ENCODE data around the gene MEGF11. TPM values are rescaled to one million over a fixed set of nuclear protein-coding genes. Genes with fewer than 3 reads are reported as not detected.

Gene MEGF11
- total RNA-seq, 6 experiments from 2014 or later: not detected

- Mint-ChIP-seq H3K4me3 (no peak overlapping the region), H3K9me3 (no peaks in the 10 kb centered on the region), H3K27ac (no peak overlapping the region), H3K36me3 (ENCODE audit: low read depth) (no peaks in the 10 kb centered on the region), H3K27me3 (ENCODE audit: insufficient read depth) (peaks cover 50% of the 10 kb centered on the region), H3K4me1 (ENCODE audit: low read depth) (no peaks in the 10 kb centered on the region)
- no peak for TF ChIP-seq CTCF (IDR thresholded peaks at IDR 0.05)
- no peak for DNase-seq
Measured at GRCh38 chr15:66114863-66115425, 138.6 kb downstream of the MEGF11 start.

DNA sequence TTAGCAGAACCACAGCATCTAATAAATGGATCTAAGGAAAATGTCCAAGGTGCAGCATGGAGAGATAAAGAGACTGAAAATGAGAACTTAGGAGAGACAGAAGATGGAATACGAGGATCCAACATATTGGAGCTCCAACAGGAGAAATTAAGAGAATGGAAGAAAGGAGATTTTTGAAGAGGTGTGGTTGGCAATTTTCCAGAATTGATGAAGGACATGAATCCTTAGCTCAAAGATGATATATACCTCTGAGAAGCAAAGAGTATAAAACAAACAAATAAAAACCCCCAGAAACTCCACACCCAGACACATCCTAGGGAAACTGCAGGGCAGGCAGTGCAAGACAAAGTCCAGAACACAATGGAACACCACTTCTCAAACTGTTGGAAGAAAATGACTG, 141.2 kb downstream of the MEGF11 start:
- no peak for TF ChIP-seq CTCF (IDR thresholded peaks at IDR 0.05)
- no peak overlapping the region for H3K27ac Mint-ChIP-seq
- no peaks in the 10 kb centered on the region for H3K4me1 Mint-ChIP-seq (ENCODE audit: low read depth)
- no peaks in the 10 kb centered on the region for H3K9me3 Mint-ChIP-seq
- H3K27me3 Mint-ChIP-seq (ENCODE audit: insufficient read depth): peaks cover 58% of the 10 kb centered on the region
- H3K36me3 Mint-ChIP-seq (ENCODE audit: low read depth): no peaks in the 10 kb centered on the region
- no peak for DNase-seq
- H3K4me3 Mint-ChIP-seq: no peak overlapping the region

DNA sequence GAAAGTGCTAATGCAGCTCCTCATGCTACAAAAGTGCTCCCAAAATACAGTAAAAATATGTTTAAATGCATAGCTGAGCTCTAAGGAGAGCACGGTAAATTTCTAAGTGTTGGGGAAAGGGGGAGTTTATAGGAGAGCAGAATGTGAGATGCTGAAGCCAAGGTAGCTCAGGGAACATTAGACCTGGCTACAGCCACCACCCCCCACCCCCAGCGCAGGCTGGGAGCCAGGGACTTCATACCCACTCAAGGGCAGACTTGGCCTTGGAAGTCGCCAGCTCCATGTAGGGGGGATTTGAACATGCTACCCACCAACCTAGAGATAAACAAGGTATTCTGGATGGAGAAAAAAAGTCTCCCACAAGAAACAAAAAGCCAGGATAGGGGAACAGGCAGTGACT, 142.2 kb downstream of the MEGF11 start:
- Mint-ChIP-seq H3K9me3 (no peaks in the 10 kb centered on the region), H3K4me1 (ENCODE audit: low read depth) (no peaks in the 10 kb centered on the region), H3K27me3 (ENCODE audit: insufficient read depth) (peaks cover 54% of the 10 kb centered on the region), H3K4me3 (no peak overlapping the region), H3K36me3 (ENCODE audit: low read depth) (no peaks in the 10 kb centered on the region), H3K27ac (no peak overlapping the region)
- DNase-seq: no peak
- TF ChIP-seq CTCF (IDR thresholded peaks at IDR 0.05): no peak

DNA sequence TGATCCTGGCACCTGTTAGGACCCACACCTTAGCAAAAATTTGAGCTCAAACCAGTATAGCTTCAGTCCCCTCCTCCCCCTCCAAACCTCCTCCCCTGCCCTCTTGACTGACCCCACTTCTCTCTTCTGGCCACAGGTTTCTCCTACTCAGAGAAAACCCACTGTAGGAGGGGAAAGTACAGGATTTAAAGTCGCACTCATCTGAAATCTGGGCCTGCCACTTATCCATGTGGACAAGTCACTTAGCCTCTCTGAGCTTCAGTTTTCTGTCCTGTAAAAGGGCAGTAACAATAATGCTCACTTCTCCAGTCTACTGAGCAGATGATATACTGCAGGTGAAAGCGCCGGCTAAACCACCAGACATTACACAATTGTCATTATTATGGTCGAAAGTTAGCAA, 142.7 kb downstream of the MEGF11 start:
- TF ChIP-seq CTCF (IDR thresholded peaks at IDR 0.05): no peak
- no peak for DNase-seq
- H3K27ac Mint-ChIP-seq: no peak overlapping the region
- peaks cover 53% of the 10 kb centered on the region for H3K27me3 Mint-ChIP-seq (ENCODE audit: insufficient read depth)
- H3K4me1 Mint-ChIP-seq (ENCODE audit: low read depth): no peaks in the 10 kb centered on the region
- H3K9me3 Mint-ChIP-seq: no peaks in the 10 kb centered on the region
- H3K36me3 Mint-ChIP-seq (ENCODE audit: low read depth): no peaks in the 10 kb centered on the region
- H3K4me3 Mint-ChIP-seq: no peak overlapping the region

GRCh38 chr15:66109826-66110225, 143.7 kb downstream of the MEGF11 start:
- Mint-ChIP-seq H3K4me3 (no peak overlapping the region), H3K4me1 (ENCODE audit: low read depth) (no peaks in the 10 kb centered on the region), H3K9me3 (no peaks in the 10 kb centered on the region), H3K27me3 (ENCODE audit: insufficient read depth) (peaks cover 53% of the 10 kb centered on the region), H3K36me3 (ENCODE audit: low read depth) (no peaks in the 10 kb centered on the region), H3K27ac (no peak overlapping the region)
- no peak for TF ChIP-seq CTCF (IDR thresholded peaks at IDR 0.05)
- no peak for DNase-seq

Data from HFFc6 (cell line).